Measurements from ENCODE around the gene GSTO2.

GSTO2 gene

GRCh38 chr10:104351919-104352318, 82.9 kb downstream of the GSTO2 start:
- H3K79me2 ChIP-seq (ENCODE audit: control insufficient read depth, insufficient read depth, low read length, unreplicated experiment), result peaks cover 5% of the 10 kb centered on the region
- peak overlapping the region; percentile 79 for H3K4me3 ChIP-seq (ENCODE audit: low read depth, low read length)
- no peak overlapping the region for H2AFZ ChIP-seq (ENCODE audit: low read length, unreplicated experiment)
- H3K36me3 ChIP-seq (ENCODE audit: insufficient read depth, low read length), result no peaks in the 10 kb centered on the region
- peak overlapping the region; percentile 73 for H3K27ac ChIP-seq (ENCODE audit: low read depth, low read length)
- no peaks in the 10 kb centered on the region for H3K27me3 ChIP-seq (ENCODE audit: insufficient read depth, low read length)
- H3K4me1 ChIP-seq (ENCODE audit: control insufficient read depth, insufficient read depth, low read length, unreplicated experiment), result peaks cover 33% of the 10 kb centered on the region

GRCh38 chr10:104353325-104354048, 84.5 kb downstream of the GSTO2 start, which contains the start of gene CFAP58:
TSS of gene CFAP58 (plus strand) at chr10:104353833. CDS start at chr10:104353898, 65 bp downstream.
- peak within 1 kb of the TSS; percentile 79 for H3K4me3 ChIP-seq (ENCODE audit: low read depth, low read length)
- H3K27me3 ChIP-seq (ENCODE audit: insufficient read depth, low read length), result no peaks in the 10 kb centered on the region
- peak within 1 kb of the TSS; percentile 27; the same call in 1 of the 2 replicates for H3K27ac ChIP-seq (ENCODE audit: low read depth, low read length)
- H3K36me3 ChIP-seq (ENCODE audit: insufficient read depth, low read length), result no peaks in the 10 kb centered on the region
- peaks cover 33% of the 10 kb centered on the region for H3K4me1 ChIP-seq (ENCODE audit: control insufficient read depth, insufficient read depth, low read length, unreplicated experiment)
- peaks cover 5% of the 10 kb centered on the region for H3K79me2 ChIP-seq (ENCODE audit: control insufficient read depth, insufficient read depth, low read length, unreplicated experiment)
- H2AFZ ChIP-seq (ENCODE audit: low read length, unreplicated experiment), result peak within 1 kb of the TSS; percentile 35

All from ACC112 (cell line).